ENCODE data around the gene MYCN.

GRCh38 chr2:15937882-15938802 is 2.2 kb upstream of the MYCN start:
- TF ChIP-seq CTCF (IDR thresholded peaks at IDR 0.05; ENCODE audit: insufficient read depth, low read length, poor library complexity, severe bottlenecking), result no peak
- TF ChIP-seq EZH2phosphoT487 (conservative IDR thresholded peaks at IDR 0.05; ENCODE audit: low read length), result no peak
